Left renal pelvis (tissue), 4 donors: ENCODE measurements around the gene C20orf202. TPM values are rescaled to one million over a fixed set of nuclear protein-coding genes. Genes with fewer than 3 reads are reported as not detected.
"Not testable (repeated sequence)": the region's sequence is repeated elsewhere in the genome, so short reads cannot be mapped to it uniquely, and the experiment has no call there.

ENCODE experiments used
- DNase-seq, 4 donors: peaks; one replicate each; pipeline ENCODE4 v3.0.0-alpha.2; 2013; ENCODE audit warnings: low read depth in 4 of 4, low spot score in 3 of 4
- polyA plus RNA-seq, 4 donors: library from polyadenylated mRNA; unstranded; fragments of 120-200 nt; gene quantifications; one replicate each; pipeline ENCODE4 v1.2.1, GENCODE V29; 2013; ENCODE audit not compliant: insufficient read length in 4 of 4

The C20orf202 gene
- polyA plus RNA-seq, 4 donors = 0.14 to 0.45 (median 0.23) TPM

DNA sequence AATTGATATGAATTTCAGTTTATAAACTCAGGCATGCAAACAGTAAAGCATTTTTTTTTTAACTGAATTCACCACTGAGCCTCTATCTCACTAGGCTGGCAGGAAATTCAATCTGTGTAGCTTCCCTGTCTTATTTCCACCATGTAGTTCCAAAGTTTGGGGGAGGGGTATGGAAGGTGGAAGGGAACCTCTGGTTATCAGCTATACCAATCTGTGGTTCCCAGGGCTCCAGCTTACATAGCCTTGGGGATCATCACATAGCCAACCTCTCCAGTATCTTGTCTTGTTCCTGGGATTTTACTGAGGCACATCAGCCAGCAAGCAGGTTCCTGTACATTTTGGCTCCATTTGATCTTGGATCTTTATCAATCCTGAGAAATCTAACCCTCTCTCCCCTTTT lies 38.2 kb downstream of the C20orf202 start:
- DNase-seq = no peak

DNA sequence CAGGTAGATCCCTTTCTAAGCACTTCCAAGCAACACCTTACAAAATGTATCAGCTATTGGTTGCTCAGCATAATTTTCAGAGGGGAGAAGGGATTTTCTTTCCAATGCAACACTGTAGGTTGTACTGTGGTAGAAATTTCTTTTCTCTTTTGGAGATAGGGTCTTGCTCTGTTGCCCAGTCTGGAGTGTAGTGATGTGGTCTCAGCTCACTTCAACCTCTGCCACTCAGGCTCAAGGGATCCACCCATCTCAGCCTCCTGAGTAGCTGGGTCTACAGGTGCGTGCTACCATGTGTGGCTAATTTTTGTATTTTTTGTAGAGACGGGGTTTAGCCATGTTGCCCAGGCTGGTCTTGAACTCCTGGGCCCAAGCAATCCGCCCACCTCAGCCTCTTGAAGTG lies 38.8 kb downstream of the C20orf202 start:
- DNase-seq = no peak

DNA sequence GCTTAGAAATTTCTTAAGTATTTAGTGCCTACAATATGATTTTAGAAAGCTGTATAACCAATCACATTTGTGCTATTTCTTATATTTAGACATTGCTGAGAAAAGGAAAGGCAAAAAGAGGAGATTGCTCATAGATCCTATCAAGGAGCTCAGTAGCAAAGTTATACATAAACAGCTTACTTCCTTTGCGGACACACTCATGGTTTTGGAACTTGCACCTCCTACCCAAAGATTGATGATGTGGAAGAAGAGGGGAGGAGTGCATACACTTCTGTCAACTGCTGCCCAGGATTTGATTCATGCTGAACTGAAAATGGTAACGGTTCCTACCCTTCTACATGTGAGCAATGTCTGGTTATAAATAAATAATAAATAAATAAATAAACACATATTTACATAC lies 39.3 kb downstream of the C20orf202 start:
- no peak for DNase-seq

DNA sequence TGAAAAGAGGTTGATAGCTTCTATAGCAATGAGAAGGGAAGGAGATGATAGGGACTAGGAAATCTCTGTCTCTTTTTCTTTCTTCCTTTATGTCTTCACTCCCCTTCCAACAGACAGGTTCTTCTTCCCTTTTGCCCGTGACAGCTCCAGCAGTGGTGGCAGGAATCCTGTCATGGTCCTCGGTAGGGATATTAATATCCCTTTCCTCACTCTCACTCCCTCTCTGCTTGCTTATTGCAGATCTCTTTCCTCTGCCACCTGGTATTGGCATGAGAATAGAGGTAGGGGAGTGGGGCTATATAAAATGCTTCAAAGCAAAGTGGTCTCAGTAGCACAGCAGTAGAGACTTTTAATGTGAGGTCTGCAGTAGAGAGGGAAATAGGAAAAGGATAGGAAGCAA lies 42.3 kb downstream of the C20orf202 start:
- DNase-seq = no peak

DNA sequence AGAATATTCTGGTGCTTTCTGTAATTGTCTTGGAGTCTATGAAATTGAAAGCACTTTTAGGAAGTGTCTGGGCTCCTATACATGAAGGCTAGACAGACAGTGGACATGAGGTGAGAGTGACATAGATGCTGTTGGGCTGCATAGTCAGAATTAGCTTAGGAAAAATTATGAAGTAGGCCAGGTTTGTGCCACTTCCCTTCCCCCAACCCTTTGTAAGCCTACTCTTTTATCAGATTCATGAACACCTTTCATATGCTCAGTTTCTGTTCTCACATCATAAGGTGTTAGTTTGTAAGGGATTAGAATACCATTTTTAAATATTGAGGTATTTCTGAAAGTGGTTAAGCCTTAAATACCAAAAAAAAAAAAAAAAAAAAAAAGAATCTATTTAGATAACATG lies 44.4 kb downstream of the C20orf202 start:
- no peak for DNase-seq

DNA sequence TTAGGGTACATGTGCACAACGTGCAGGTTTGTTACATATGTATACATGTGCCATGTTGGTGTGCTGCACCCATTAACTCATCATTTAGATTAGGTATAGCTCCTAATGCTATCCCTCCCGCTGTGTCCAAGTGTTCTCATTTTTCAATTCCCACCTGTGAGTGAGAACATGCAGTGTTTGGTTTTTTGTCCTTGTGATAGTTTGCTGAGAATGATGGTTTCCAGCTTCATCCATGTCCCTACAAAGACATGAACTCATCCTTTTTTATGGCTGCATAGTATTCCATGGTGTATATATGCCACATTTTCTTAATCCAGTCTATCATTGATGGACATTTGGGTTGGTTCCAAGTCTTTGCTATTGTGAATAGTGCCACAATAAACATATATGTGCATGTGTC lies 47.0 kb downstream of the C20orf202 start:
- not testable (repeated sequence) for DNase-seq

DNA sequence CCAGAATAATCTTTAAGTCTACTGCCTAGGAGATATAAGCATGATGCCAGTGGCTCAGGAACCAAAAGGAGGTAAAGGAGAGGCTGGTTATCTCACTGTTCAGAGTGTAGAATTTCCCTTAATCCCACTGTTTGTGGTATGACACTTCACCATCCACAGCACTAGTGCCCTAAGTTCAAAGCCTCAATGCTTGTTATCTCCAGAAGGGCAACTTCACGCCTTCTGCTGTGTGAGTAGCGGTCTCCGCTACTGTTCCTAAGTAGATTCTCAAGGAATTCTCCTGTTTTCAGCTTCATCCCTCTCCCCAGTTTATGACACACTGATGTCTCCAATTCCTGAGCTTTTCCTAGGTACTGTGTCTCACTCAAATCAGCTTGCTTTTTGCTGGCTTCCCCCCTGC lies 49.2 kb downstream of the C20orf202 start:
- no peak for DNase-seq

DNA sequence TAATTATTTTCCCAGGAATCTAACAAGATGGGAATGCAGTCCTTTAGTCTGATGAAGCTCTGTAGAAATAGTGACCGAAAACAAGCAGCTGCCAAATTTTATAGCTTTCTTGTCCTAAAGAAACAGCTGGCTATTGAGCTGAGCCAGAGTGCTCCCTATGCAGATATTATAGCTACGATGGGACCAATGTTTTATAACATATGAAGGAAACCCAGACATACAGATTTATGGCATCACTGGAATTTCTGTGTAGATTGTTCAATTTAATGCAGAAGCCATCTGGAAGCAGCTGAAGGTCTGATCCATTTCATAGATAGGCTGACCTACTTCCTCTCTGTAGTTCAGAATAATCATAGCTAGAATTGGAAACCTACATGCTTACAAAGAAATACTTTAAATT lies 51.0 kb downstream of the C20orf202 start:
- DNase-seq = peak in 1 of 4 donors; percentile 4

DNA sequence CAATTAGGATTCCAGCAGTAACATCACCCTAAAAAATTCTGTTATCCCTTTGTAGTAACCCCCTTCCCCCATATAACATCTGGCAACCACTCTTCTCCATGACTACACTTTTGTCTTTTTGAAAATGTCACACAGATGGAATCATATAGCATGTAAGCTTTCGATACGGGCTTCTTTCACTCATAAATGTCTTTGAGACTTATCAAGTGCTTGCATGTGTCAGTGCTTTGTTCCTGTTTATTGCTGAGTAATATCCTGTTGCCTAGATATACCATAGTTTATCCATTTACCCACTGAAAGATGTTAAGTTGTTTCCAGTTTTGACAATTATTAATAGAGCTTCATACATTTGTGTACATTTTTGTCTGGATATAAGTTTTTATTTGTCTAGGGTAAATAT lies 52.4 kb downstream of the C20orf202 start:
- DNase-seq = no peak

Other genes starting within 250 kb of the C20orf202 start
- gene RSPO4, start 201.1 kb upstream of the C20orf202 start, polyA plus RNA-seq = 1 to 10 TPM in 2 of 4 donors, under 1 TPM in 2; 0.30 to 1.9 (median 1.4) TPM
- gene PSMF1, start 84.9 kb upstream of the C20orf202 start, polyA plus RNA-seq = 100 to 1,000 TPM; 117 to 143 (median 133) TPM
- 1 to 10 TPM in 3 of 4 donors, under 1 TPM in 1; 0.72 to 5.1 (median 1.9) TPM for gene TMEM74B, start 18.5 kb upstream of the C20orf202 start, polyA plus RNA-seq
- gene RAD21L1, start 22.6 kb downstream of the C20orf202 start, polyA plus RNA-seq = not detected
- 1 to 10 TPM; 2.2 to 4.0 (median 3.4) TPM for gene SNPH, start 62.8 kb downstream of the C20orf202 start, polyA plus RNA-seq
- 1 to 10 TPM; 1.4 to 2.8 (median 2.0) TPM for gene SDCBP2, start 125.7 kb downstream of the C20orf202 start, polyA plus RNA-seq
- 100 to 1,000 TPM; 320 to 413 (median 378) TPM for gene FKBP1A, start 189.6 kb downstream of the C20orf202 start, polyA plus RNA-seq